Neural progenitor cell (in vitro differentiated cells): Measurements from ENCODE around the gene SLC2A11. TPM values are rescaled to one million over a fixed set of nuclear protein-coding genes. Genes with fewer than 3 reads are reported as not detected.

ENCODE experiments used
- DNase-seq: peaks from one replicate; pipeline ENCODE4 v3.0.0-alpha.2; 2016; ENCODE audit warnings: low spot score
- H2AFZ ChIP-seq: fragments of 200-600 bp; sonication (generic); replicated peaks from 2 replicates; pipeline ENCODE4 v1.6.1; 2016; ENCODE audit warnings: antibody characterized with exemption
- H3F3A ChIP-seq: fragments of 200-600 bp; sonication (generic); 2 replicates; pipeline ENCODE4 v1.6.1; 2016; ENCODE audit warnings: antibody characterized with exemption, low read depth
- H3K27ac ChIP-seq: fragments of 200-600 bp; sonication (generic); 2 replicates; pipeline ENCODE4 v1.5.1; 2016; ENCODE audit warnings: mild to moderate bottlenecking
- H3K27me3 ChIP-seq: fragments of 200-600 bp; sonication (generic); 2 replicates; pipeline ENCODE4 v1.6.1; 2016; ENCODE audit warnings: mild to moderate bottlenecking, moderate library complexity
- H3K36me3 ChIP-seq: fragments of 200-600 bp; sonication (generic); 2 replicates; pipeline ENCODE4 v1.5.1; 2016
- H3K4me1 ChIP-seq: fragments of 200-600 bp; sonication (generic); 2 replicates; pipeline ENCODE4 v1.6.1; 2016; ENCODE audit warnings: mixed run types
- H3K4me2 ChIP-seq: fragments of 200-600 bp; sonication (generic); 2 replicates; pipeline ENCODE4 v1.6.1; 2016
- H3K4me3 ChIP-seq: fragments of 200-600 bp; sonication (generic); 2 replicates; pipeline ENCODE4 v1.5.1; 2016
- H3K79me2 ChIP-seq: fragments of 200-600 bp; sonication (generic); 2 replicates; pipeline ENCODE4 v1.6.1; 2016; ENCODE audit warnings: low read depth
- H3K9ac ChIP-seq: fragments of 200-600 bp; sonication (generic); 2 replicates; pipeline ENCODE4 v1.6.1; 2016
- H3K9me3 ChIP-seq: fragments of 200-600 bp; sonication (generic); 2 replicates; pipeline ENCODE4 v1.5.1; 2016; ENCODE audit warnings: low read depth
- H4K20me1 ChIP-seq: fragments of 200-600 bp; sonication (generic); 2 replicates; pipeline ENCODE4 v1.6.1; 2016; ENCODE audit warnings: low read depth
- H3K27ac Mint-ChIP-seq: 3 replicates; pipeline ENCODE4 v1.8.0; 2021; ENCODE audit warnings: mixed read lengths
- H3K27me3 Mint-ChIP-seq: 2 replicates; pipeline ENCODE4 v1.8.0; 2022; ENCODE audit warnings: low read depth, mild to moderate bottlenecking, inconsistent platforms, moderate library complexity, mixed read lengths; ENCODE audit not compliant: insufficient read depth
- H3K36me3 Mint-ChIP-seq: 3 replicates; pipeline ENCODE4 v1.8.0; 2021; ENCODE audit warnings: mixed read lengths
- H3K4me1 Mint-ChIP-seq: 3 replicates; pipeline ENCODE4 v1.8.0; 2021; ENCODE audit warnings: mixed read lengths
- H3K4me3 Mint-ChIP-seq: 3 replicates; pipeline ENCODE4 v1.8.0; 2021; ENCODE audit warnings: mild to moderate bottlenecking, moderate library complexity, mixed read lengths
- H3K9me3 Mint-ChIP-seq: 3 replicates; pipeline ENCODE4 v1.8.0; 2020; ENCODE audit warnings: mixed read lengths
- CTCF ChIP-seq: fragments of 200-600 bp; sonication (generic); IDR thresholded peaks from 2 replicates; pipeline ENCODE4 v1.5.1; 2017; ENCODE audit warnings: antibody characterized with exemption, mild to moderate bottlenecking
- EZH2 ChIP-seq: fragments of 200-600 bp; sonication (generic); IDR thresholded peaks from 2 replicates; pipeline ENCODE4 v1.6.1; 2017; ENCODE audit warnings: antibody characterized with exemption, mild to moderate bottlenecking, moderate library complexity
- EZH2phosphoT487 ChIP-seq: fragments of 200-600 bp; sonication (generic); IDR thresholded peaks from 2 replicates; pipeline ENCODE4 v1.6.1; 2017; ENCODE audit warnings: antibody characterized with exemption
- total RNA-seq: library from RNA; depleted of rRNA; stranded (reverse); fragments of >200 nt; gene quantifications from 2 replicates; pipeline ENCODE4 v1.2.3, GENCODE V29; 2015; ENCODE audit warnings: low replicate concordance

The SLC2A11 gene
- total RNA-seq, 1 donor from 2014 or later: 3.8 TPM

DNA sequence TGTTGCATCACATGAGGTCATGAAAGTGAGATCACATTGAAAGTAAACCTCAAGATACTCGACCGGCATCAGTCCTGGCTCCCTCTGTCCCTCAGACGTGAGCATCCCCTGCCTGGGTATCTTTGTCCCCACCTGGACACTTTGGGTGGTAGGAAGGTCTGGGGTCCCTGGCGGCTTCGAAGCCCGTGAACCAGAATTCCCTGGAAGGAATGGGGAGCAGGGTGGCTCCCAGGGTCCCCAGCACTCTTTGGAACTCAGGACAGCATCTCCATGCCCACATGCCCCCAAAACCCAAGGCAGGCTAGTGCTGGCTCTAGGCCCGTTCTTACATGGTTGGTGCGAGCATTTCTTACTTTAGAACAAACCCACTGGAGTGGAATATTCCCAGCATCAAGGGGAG, 26.4 kb upstream of the SLC2A11 start:
- Mint-ChIP-seq H3K27ac (no peak overlapping the region), H3K36me3 (peaks cover 27% of the 10 kb centered on the region), H3K4me3 (no peak overlapping the region), H3K9me3 (no peaks in the 10 kb centered on the region), H3K4me1 (peaks cover 5% of the 10 kb centered on the region), H3K27me3 (peaks cover 2% of the 10 kb centered on the region)
- Histone ChIP-seq H3K4me1 (no peaks in the 10 kb centered on the region), H3K27me3 (no peaks in the 10 kb centered on the region), H3K9me3 (no peaks in the 10 kb centered on the region), H3K4me2 (no peak overlapping the region), H3K27ac (no peak overlapping the region), H3K9ac (no peak overlapping the region), H3K79me2 (peaks cover 12% of the 10 kb centered on the region), H3F3A (peaks cover 2% of the 10 kb centered on the region), H3K4me3 (no peak overlapping the region), H2AFZ (no peak overlapping the region), H3K36me3 (no peaks in the 10 kb centered on the region), H4K20me1 (peaks cover 30% of the 10 kb centered on the region)
- no peak for TF ChIP-seq EZH2phosphoT487
- no peak for TF ChIP-seq CTCF
- TF ChIP-seq EZH2: no peak
- DNase-seq: no peak

- Mint-ChIP-seq H3K27me3 (peaks cover 2% of the 10 kb centered on the region), H3K4me3 (no peak overlapping the region), H3K27ac (no peak overlapping the region), H3K4me1 (peaks cover 8% of the 10 kb centered on the region), H3K36me3 (peaks cover 28% of the 10 kb centered on the region), H3K9me3 (no peaks in the 10 kb centered on the region)
- Histone ChIP-seq H3K4me2 (no peak overlapping the region), H3K9ac (no peak overlapping the region), H3K79me2 (peaks cover 12% of the 10 kb centered on the region), H3K4me3 (no peak overlapping the region), H2AFZ (no peak overlapping the region), H3K9me3 (no peaks in the 10 kb centered on the region), H3K27me3 (no peaks in the 10 kb centered on the region), H3K36me3 (no peaks in the 10 kb centered on the region), H3K27ac (no peak overlapping the region), H3F3A (peaks cover 3% of the 10 kb centered on the region), H3K4me1 (no peaks in the 10 kb centered on the region), H4K20me1 (peaks cover 34% of the 10 kb centered on the region)
- no peak for DNase-seq
- TF ChIP-seq EZH2phosphoT487 (no peak), EZH2 (no peak), CTCF (no peak)
Measured at GRCh38 chr22:23831781-23832180, 25.9 kb upstream of the SLC2A11 start.

- Mint-ChIP-seq H3K27ac (peak overlapping the region; percentile 69), H3K4me3 (no peak overlapping the region), H3K36me3 (peaks cover 26% of the 10 kb centered on the region), H3K27me3 (peaks cover 2% of the 10 kb centered on the region), H3K4me1 (peaks cover 12% of the 10 kb centered on the region), H3K9me3 (no peaks in the 10 kb centered on the region)
- peaks cover 8% of the 10 kb centered on the region for H3F3A ChIP-seq
- H3K9me3 ChIP-seq: no peaks in the 10 kb centered on the region
- peaks cover 41% of the 10 kb centered on the region for H4K20me1 ChIP-seq
- H3K27ac ChIP-seq: no peak overlapping the region
- H3K4me2 ChIP-seq: no peak overlapping the region
- no peaks in the 10 kb centered on the region for H3K27me3 ChIP-seq
- TF ChIP-seq EZH2: no peak
- TF ChIP-seq EZH2phosphoT487: no peak
- no peak for TF ChIP-seq CTCF
- H3K36me3 ChIP-seq: no peaks in the 10 kb centered on the region
- no peak overlapping the region for H3K9ac ChIP-seq
- H3K4me3 ChIP-seq: no peak overlapping the region
- no peak overlapping the region for H2AFZ ChIP-seq
- H3K4me1 ChIP-seq: peaks cover 1% of the 10 kb centered on the region
- DNase-seq: no peak
- peaks cover 12% of the 10 kb centered on the region for H3K79me2 ChIP-seq
Measured at GRCh38 chr22:23832226-23833016, 25.3 kb upstream of the SLC2A11 start.
